HEK293 (cell line): ENCODE results near the gene FLRT3.

Experiments used
- CTCF ChIP-seq: fragments of 450-650 bp; formaldehyde crosslinking; IDR thresholded peaks from 2 replicates; pipeline ENCODE4 v1.5.1; 2016; ENCODE audit warnings: missing biosample characterization, missing genetic modification characterization
- TCF7L2 ChIP-seq: IDR thresholded peaks from 2 replicates; pipeline ENCODE4 v1.6.1; 2011; ENCODE audit warnings: low read depth, mild to moderate bottlenecking, inconsistent platforms, low read length, moderate library complexity, borderline replicate concordance
- YY1 ChIP-seq: fragments of 450-650 bp; formaldehyde crosslinking; IDR thresholded peaks from 2 replicates; pipeline ENCODE4 v1.5.1; 2018; ENCODE audit warnings: missing biosample characterization, missing genetic modification characterization
- ZBTB1 ChIP-seq: fragments of 450-650 bp; formaldehyde crosslinking; IDR thresholded peaks from 2 replicates; pipeline ENCODE4 v1.5.1; 2016; ENCODE audit warnings: missing biosample characterization, missing genetic modification characterization
- ZNF354C ChIP-seq: fragments of 450-650 bp; formaldehyde crosslinking; IDR thresholded peaks from 2 replicates; pipeline ENCODE4 v1.5.1; 2016; ENCODE audit warnings: missing biosample characterization, missing genetic modification characterization, low read depth, borderline replicate concordance
- ZSCAN18 ChIP-seq: fragments of 450-650 bp; formaldehyde crosslinking; IDR thresholded peaks from 2 replicates; pipeline ENCODE4 v1.5.1; 2016; ENCODE audit warnings: missing biosample characterization, missing genetic modification characterization

- no peak for TF ChIP-seq CTCF (tag by site-specific recombination)
- TF ChIP-seq TCF7L2 = no peak
- no peak for TF ChIP-seq ZBTB1 (tag by site-specific recombination)
- no peak for TF ChIP-seq YY1 (tag by site-specific recombination)
- no peak for TF ChIP-seq ZSCAN18 (tag by site-specific recombination)
- TF ChIP-seq ZNF354C = no peak
Observed at GRCh38 chr20:14299831-14300230, 37.6 kb downstream of the FLRT3 start.
